Measurements from ENCODE around the gene PTPN14.
A peak's percentile ranks its signal among the peaks of the same experiment; 100 is the strongest.

The PTPN14 gene

DNA sequence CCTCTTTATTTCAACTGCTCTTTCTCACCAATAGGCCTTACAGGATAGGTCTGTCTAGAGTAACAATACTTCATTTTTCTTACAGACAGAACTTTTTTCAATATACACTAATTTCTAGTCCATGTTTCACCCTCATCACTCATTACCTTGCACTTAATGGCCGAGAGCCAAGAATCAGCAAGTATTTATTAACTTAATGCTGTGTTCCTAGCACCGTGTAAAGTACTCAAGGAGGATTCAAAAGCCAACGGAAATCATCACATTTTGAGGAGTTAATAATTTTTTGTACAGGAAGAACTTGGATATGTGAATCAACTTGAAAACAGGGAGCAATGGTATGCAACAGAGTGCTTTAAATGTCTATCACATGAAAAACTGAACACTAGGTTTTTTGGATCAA, 102.0 kb downstream of the PTPN14 start:
- DNase-seq, result no peak

DNA sequence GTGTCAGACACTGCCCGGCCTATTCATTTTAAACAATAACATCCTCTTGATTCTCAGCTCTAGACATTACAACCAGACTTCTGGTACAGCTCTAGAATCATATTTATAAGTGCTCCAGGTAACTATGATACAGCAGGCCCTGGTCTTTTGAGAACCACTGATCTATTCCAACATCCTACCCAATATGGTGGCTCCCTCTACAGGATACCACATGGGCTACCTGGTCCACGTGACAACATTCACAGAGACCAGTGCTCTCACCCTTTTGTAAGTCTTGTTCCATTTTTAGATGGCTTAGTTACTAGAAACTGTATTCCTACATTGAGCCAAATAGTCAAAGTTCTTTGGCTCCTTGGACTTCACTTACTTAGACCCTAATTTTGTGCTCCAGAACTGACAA, 102.9 kb downstream of the PTPN14 start:
- no peak for DNase-seq

DNA sequence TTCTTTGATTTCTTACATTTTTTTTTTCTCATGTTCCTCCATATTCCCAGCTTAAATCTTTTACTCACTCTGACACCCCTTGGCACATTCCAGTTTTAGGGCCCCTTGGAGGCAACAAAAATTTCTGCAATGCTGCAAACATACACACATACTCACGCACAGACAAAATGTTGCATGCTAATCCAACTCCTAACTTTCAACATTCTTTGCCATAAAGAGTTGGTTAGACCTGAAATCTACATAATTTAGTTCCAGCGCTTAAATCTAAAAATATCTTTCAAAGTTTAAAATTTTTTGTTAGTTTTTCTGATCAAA, 103.9 kb downstream of the PTPN14 start:
- no peak for DNase-seq

DNA sequence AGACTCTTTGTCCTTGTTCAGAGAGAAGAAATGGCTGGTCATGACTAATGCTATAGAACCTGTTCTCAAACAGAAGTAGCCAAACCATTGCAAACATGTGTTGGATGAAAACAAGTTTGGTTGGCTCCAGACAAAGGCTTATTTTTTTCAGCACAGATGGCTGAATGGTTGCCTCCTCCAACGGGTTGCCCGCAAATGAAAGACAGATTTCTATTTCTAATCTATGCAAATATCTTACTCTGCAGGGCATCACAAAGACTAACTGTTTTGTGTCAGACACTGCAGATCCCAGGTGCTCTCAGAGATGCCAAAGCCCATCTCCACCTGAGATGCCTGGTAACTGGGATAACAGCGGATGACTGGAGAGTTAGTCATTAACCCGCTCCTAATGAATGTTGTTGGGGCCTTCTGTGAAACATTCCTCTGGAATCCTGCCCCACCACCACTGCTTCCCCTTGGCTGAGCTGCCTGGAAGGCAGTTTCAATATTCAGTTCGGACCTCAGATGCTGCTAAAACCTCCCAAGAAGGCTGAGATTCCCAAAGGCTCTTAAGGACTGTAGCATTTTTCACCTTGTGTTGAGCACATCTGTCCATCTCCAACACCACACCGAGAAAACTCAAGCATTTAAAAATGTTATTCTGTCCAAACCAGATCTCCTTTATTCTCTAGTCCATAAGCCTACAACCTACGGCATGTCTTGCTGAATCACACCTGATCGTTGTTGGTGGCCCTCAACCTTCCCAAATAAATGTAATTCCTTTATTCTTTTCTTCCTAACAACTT, 104.4 kb downstream of the PTPN14 start:
- DNase-seq, result no peak

DNA sequence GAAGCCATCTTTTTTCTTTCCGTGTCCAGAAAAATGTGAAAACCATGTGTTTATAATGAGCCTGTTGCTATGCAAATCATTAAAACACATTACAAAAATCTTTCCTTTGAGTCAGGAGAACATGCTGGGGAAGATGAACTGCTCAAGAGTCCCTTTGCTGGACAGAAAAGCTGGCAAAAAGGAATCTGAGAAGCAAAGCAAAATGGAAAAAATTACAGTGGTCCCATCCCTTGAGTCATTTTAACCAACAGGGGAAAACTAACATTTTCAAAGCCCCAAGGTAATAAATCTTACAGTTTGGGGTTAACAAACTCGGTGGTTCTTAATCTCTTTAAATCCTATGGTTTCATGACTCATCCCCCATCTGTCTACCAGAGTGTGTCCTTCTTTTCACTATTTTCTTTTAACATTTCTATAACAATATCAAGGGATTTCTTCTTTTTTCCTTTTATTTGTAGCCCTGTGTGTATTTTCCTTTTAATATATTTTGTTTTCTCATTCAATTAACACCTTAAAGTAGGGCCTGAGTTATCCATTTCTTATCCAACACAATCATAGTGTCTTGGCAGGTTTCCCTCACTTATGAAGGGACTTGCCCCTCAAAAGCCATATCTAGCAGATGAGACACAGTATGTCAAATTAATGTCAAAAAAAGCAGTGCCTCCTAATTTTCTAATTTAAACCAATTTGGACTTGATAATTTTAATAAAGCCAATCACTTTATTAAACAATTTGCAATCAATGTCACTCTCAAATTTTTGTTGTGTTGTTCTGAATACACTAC, 105.4 kb downstream of the PTPN14 start:
- DNase-seq, result no peak

- no peak for DNase-seq
Observed at GRCh38 chr1:214445199-214445598, 106.2 kb downstream of the PTPN14 start.

- DNase-seq, result no peak
Observed at GRCh38 chr1:214444182-214444939, 107.0 kb downstream of the PTPN14 start.

- no peak for DNase-seq
Observed at GRCh38 chr1:214441119-214441518, 110.3 kb downstream of the PTPN14 start.

GRCh38 chr1:214440219-214440965, 111.0 kb downstream of the PTPN14 start:
- DNase-seq, result no peak

- peak; percentile 53 for DNase-seq
Observed at GRCh38 chr1:214439352-214440119, 111.9 kb downstream of the PTPN14 start.

- no peak for DNase-seq
Observed at GRCh38 chr1:214438530-214438929, 112.9 kb downstream of the PTPN14 start.

GRCh38 chr1:214438075-214438474, 113.3 kb downstream of the PTPN14 start:
- no peak for DNase-seq

- no peak for DNase-seq
Observed at GRCh38 chr1:214435867-214436266, 115.5 kb downstream of the PTPN14 start.

GRCh38 chr1:214432245-214432644, 119.2 kb downstream of the PTPN14 start:
- no peak for DNase-seq

DNA sequence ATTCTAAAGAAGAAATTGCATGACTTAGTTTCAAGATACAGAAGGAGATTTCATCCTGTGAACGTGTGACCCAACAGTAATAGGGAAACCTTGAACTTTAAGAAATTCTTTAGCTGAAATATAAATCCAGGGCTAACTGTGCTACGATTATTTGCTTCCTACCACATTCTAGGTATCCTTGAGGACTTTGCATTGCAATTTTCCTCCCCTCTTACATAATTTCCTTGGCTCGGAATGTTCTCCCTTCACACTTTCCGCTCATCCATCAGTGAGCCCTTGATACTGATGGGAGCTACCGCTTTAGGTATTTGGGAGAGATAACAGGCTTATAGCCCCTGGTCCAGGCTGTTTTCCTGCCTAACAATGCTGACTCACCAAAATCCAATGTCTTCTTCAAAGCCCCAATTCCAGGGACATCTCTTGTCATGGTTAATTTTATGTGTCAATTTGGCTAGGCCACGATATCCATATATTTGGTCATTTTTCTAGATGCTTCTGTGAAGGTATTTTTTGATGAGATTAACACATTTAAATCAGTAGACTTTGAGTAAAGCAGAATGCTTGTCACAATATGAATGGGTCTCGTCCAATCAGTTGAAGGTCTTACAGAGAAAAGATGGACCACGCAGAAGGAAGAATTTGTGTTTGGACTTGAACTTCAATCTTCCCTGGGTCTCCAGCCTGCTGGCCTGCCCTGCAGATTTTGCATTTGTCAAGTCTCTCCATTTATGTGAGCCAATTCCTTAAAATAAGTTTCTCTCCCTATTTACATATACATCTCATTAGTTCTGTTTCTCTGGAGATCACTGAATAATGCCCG, 121.2 kb downstream of the PTPN14 start:
- no peak for DNase-seq

DNA sequence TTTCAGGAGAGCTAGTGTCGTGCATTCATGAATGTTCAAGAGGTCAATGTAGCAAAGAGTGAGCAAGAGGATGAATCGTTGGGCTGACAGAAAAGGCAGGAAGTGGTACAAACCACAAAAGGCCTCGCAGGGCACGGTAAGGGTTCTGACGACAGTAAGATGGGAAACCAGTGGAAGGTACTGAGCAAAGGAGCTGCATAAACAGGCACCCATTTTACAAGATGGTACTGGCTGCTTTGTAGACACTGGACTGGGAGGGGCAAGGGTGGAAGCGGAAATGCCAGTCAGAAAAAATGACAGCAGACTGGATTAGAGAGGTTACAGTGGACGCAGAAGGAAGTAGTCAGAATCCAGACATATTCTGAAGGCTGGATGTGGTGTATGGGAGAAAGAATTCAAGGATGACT, 123.5 kb downstream of the PTPN14 start:
- DNase-seq, result no peak

DNA sequence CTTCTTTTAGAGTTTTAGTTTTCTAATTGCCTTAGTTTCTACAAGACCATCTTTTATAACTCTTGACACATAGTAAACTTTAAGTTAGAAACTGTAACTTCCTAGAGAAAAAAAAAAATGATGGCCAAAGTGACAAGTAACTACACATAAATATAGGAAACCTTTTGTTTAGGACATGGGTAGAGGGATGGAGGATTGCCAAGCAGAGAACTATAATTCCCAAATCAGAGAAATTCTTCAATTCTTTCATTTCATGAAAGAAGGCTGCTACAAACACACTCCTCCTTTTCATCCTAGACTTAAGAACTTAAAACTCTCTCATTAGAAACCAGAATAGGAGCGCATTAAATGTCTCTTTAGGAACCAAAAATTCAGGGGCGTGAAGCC, 125.0 kb downstream of the PTPN14 start:
- DNase-seq, result no peak

GRCh38 chr1:214425716-214426425, 125.5 kb downstream of the PTPN14 start:
- no peak for DNase-seq

GRCh38 chr1:214425101-214425500, 126.3 kb downstream of the PTPN14 start:
- no peak for DNase-seq

DNA sequence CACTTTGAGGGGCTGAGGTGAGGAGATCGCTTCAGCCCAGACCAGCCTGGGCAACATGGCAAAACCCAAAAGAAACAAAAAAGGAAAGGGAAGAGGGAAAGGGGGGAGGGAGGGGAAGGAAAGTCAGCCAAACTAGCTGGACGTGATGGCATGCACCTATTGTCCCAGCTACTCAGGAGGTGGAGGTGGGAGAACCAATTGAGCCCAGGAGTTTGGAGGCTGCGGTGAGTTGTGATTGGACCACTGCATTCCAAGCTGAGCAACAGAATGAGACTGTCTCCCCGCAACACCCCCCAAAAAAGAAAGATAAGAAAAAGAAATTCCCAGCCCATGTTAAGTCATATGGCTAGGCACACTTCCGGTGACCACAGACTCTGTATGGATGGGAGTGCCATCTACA, 128.4 kb downstream of the PTPN14 start:
- DNase-seq, result no peak
